ENCODE data around the gene SAMD11. TPM values are rescaled to one million over a fixed set of nuclear protein-coding genes. Genes with fewer than 3 reads are reported as not detected.

SAMD11 gene
- total RNA-seq, 4 donors from 2014 or later, result 6.2 to 28.8 (median 13.9) TPM

GRCh38 chr1:969260-969855 lies 45.6 kb downstream of the SAMD11 start:
- intact Hi-C loops (cut with DNase I), result no loop called here
- no peak for TF ChIP-seq CTCF (IDR thresholded peaks at IDR 0.05)
- no peak for TF ChIP-seq POLR2AphosphoS5 (IDR thresholded peaks at IDR 0.05)
- no peak for TF ChIP-seq EP300 (IDR thresholded peaks at IDR 0.05)
- no peak for TF ChIP-seq POLR2A (IDR thresholded peaks at IDR 0.05; ENCODE audit: low read depth)
- 79% methylated on average over 15 of the region's 15 CpGs for WGBS
- H3K4me3 ChIP-seq, result no peak overlapping the region
- peaks cover 0 to 74% (median 30%) of the 10 kb centered on the region in 4 donors for H3K27me3 ChIP-seq
- H3K9me3 ChIP-seq, result no peaks in the 10 kb centered on the region
- peaks cover 14 to 20% (median 19%) of the 10 kb centered on the region in 4 donors for H3K4me1 ChIP-seq
- no peak overlapping the region for H3K27ac ChIP-seq (replicated peaks in 1 of 4)
- H3K36me3 ChIP-seq, result peaks cover 0 to 8% (median 0%) of the 10 kb centered on the region in 4 donors
- DNase-seq (ENCODE audit: extremely low spot score), result no peak

GRCh38 chr1:970242-970972 lies 46.7 kb downstream of the SAMD11 start:
- DNase-seq (ENCODE audit: extremely low spot score), result no peak
- Histone ChIP-seq H3K27ac (replicated peaks in 1 of 4) (no peak overlapping the region), H3K4me1 (peaks cover 14 to 22% (median 20%) of the 10 kb centered on the region in 4 donors), H3K4me3 (no peak overlapping the region), H3K9me3 (no peaks in the 10 kb centered on the region), H3K36me3 (peaks cover 0 to 2% (median 0%) of the 10 kb centered on the region in 4 donors), H3K27me3 (peaks cover 0 to 84% (median 32%) of the 10 kb centered on the region in 4 donors)
- WGBS, result 13% methylated on average over 7 of the region's 33 CpGs
- intact Hi-C loops (cut with DNase I), result no loop called here
- TF ChIP-seq CTCF (IDR thresholded peaks at IDR 0.05) (no peak), POLR2A (IDR thresholded peaks at IDR 0.05; ENCODE audit: low read depth) (no peak), EP300 (IDR thresholded peaks at IDR 0.05) (no peak), POLR2AphosphoS5 (IDR thresholded peaks at IDR 0.05) (no peak)

- H3K27me3 ChIP-seq, result peaks cover 0 to 92% (median 32%) of the 10 kb centered on the region in 4 donors
- TF ChIP-seq POLR2AphosphoS5 (IDR thresholded peaks at IDR 0.05) (no peak), CTCF (IDR thresholded peaks at IDR 0.05) (no peak), POLR2A (IDR thresholded peaks at IDR 0.05; ENCODE audit: low read depth) (no peak), EP300 (IDR thresholded peaks at IDR 0.05) (no peak)
- no peak for DNase-seq (ENCODE audit: extremely low spot score)
- no peaks in the 10 kb centered on the region for H3K9me3 ChIP-seq
- H3K27ac ChIP-seq (replicated peaks in 1 of 4), result no peak overlapping the region
- 68% methylated on average over 11 of the region's 42 CpGs for WGBS
- H3K4me1 ChIP-seq, result peaks cover 14 to 23% (median 20%) of the 10 kb centered on the region in 4 donors
- intact Hi-C loops (cut with DNase I), result no loop called here
- H3K36me3 ChIP-seq, result no peaks in the 10 kb centered on the region
- no peak overlapping the region for H3K4me3 ChIP-seq
Observed at GRCh38 chr1:970973-971730, 47.4 kb downstream of the SAMD11 start.

GRCh38 chr1:971751-972506 lies 48.2 kb downstream of the SAMD11 start:
- 86% methylated on average over 7 of the region's 34 CpGs for WGBS
- no peak overlapping the region for H3K4me3 ChIP-seq
- no peaks in the 10 kb centered on the region for H3K36me3 ChIP-seq
- peaks cover 0 to 95% (median 32%) of the 10 kb centered on the region in 4 donors for H3K27me3 ChIP-seq
- DNase-seq (ENCODE audit: extremely low spot score), result no peak
- intact Hi-C loops (cut with DNase I), result no loop called here
- peaks cover 11 to 20% (median 17%) of the 10 kb centered on the region in 4 donors for H3K4me1 ChIP-seq
- no peak for TF ChIP-seq CTCF (IDR thresholded peaks at IDR 0.05)
- no peak for TF ChIP-seq POLR2AphosphoS5 (IDR thresholded peaks at IDR 0.05)
- TF ChIP-seq POLR2A (IDR thresholded peaks at IDR 0.05; ENCODE audit: low read depth), result no peak
- TF ChIP-seq EP300 (IDR thresholded peaks at IDR 0.05), result no peak
- no peak overlapping the region for H3K27ac ChIP-seq (replicated peaks in 1 of 4)
- H3K9me3 ChIP-seq, result no peaks in the 10 kb centered on the region
